HCT116 (cell line): ENCODE results near the gene PRELP. TPM values are rescaled to one million over a fixed set of nuclear protein-coding genes. Genes with fewer than 3 reads are reported as not detected.

Experiments used
- ATAC-seq: fragments of 200-7000 bp; cut with Tn5 transposase; 2 replicates; pipeline ENCODE4 v1.9.1; 2020; ENCODE audit warnings: mild to moderate bottlenecking, moderate library complexity
- BruUV-seq: library from RNA; stranded (reverse); fragments of 400-500 nt; replicated peaks from 2 replicates; lab custom pipeline; 2021; lab: Mats Ljungman, UMichigan
- CTCF ChIA-PET: fragments of 300-600 bp; sonication (Branson Sonifier 250); formaldehyde crosslinking; loops from one replicate; lab custom pipeline; 2021; ENCODE audit warnings: antibody characterized with exemption; lab: Charles Lee
- POLR2A ChIA-PET: fragments of 300-600, 350-600 bp; sonication (Branson Sonifier 250); formaldehyde crosslinking; loops from one replicate; lab custom pipeline; 2021; ENCODE audit warnings: antibody characterized with exemption; lab: Charles Lee
- RAD21 ChIA-PET, 2 experiments: fragments of 300-600 bp; sonication (Branson Sonifier 250); formaldehyde crosslinking; loops; one replicate each; lab custom pipeline; 2023; ENCODE audit warnings: low total read pairs in 2 of 2; ENCODE audit not compliant: uncharacterized antibody in 2 of 2, unreplicated experiment in 2 of 2, low non-redundant PET in 1 of 2; lab: Charles Lee
- DNase-seq: peaks from one replicate; pipeline ENCODE4 v3.0.0-alpha.2; 2010; ENCODE audit warnings: low read depth, low spot score
- H2AFZ ChIP-seq: fragments of 200-600 bp; shearing (Covaris generic), sonication (generic); 2 replicates; pipeline ENCODE4 v1.6.1; 2017; ENCODE audit warnings: low read depth, mixed run types, mixed read lengths, antibody characterized with exemption, low read length; ENCODE audit not compliant: poor library complexity, severe bottlenecking
- H3K27ac ChIP-seq: 2 replicates; pipeline ENCODE4 v1.5.1; 2012; ENCODE audit warnings: low read depth, low read length
- H3K27me3 ChIP-seq: fragments of 200-600 bp; sonication (generic); 2 replicates; pipeline ENCODE4 v1.6.1; 2016; ENCODE audit warnings: mixed run types, low read length, mixed read lengths; ENCODE audit not compliant: insufficient read depth
- H3K36me3 ChIP-seq, 2 experiments: fragments of 200-500 bp in 1 of 2; fragments of 200-600 bp in 1 of 2; sonication (Bioruptor generic) in 1 of 2; sonication (generic) in 1 of 2; 2 replicates each; pipeline versions ENCODE4 v1.5.1 to v1.6.1; 2014 to 2016; ENCODE audit warnings: low read length in 2 of 2, inconsistent platforms in 1 of 2, mixed read lengths in 1 of 2, mixed run types in 1 of 2; ENCODE audit not compliant: insufficient read depth in 2 of 2, control insufficient read depth in 1 of 2
- H3K4me1 ChIP-seq, 2 experiments: fragments of 200-600 bp in 1 of 2; sonication (generic) in 1 of 2; 2 replicates each; pipeline versions ENCODE4 v1.5.1 to v1.6.1; 2012 to 2017; ENCODE audit warnings: low read length in 2 of 2, inconsistent platforms in 1 of 2, mild to moderate bottlenecking in 1 of 2, mixed read lengths in 1 of 2, mixed run types in 1 of 2, moderate library complexity in 1 of 2; ENCODE audit not compliant: insufficient read depth in 2 of 2, control insufficient read depth in 1 of 2
- H3K4me2 ChIP-seq: fragments of 200-600 bp; sonication (generic); 2 replicates; pipeline ENCODE4 v1.6.1; 2017; ENCODE audit warnings: mixed run types, low read length, mixed read lengths
- H3K4me3 ChIP-seq, 2 experiments: fragments of 200-600 bp in 1 of 2; sonication (generic) in 1 of 2; replicated peaks in 1 of 2; 2 replicates each; pipeline ENCODE4 v1.5.1; 2011 to 2016; ENCODE audit warnings: low read length in 2 of 2, control low read depth in 1 of 2, low read depth in 1 of 2, mild to moderate bottlenecking in 1 of 2, mixed read lengths in 1 of 2, mixed run types in 1 of 2
- H3K79me2 ChIP-seq: fragments of 200-600 bp; sonication (generic); 2 replicates; pipeline ENCODE4 v1.6.1; 2017; ENCODE audit warnings: mild to moderate bottlenecking, mixed run types, low read length, moderate library complexity, mixed read lengths; ENCODE audit not compliant: insufficient read depth
- H3K9ac ChIP-seq: fragments of 200-600 bp; sonication (generic); 2 replicates; pipeline ENCODE4 v1.6.1; 2016; ENCODE audit warnings: low read length, mixed read lengths
- H3K9me2 ChIP-seq: fragments of 200-600 bp; sonication (generic), shearing (Covaris generic); 2 replicates; pipeline ENCODE4 v1.6.1; 2017; ENCODE audit warnings: mixed run types, mild to moderate bottlenecking, moderate library complexity; ENCODE audit not compliant: insufficient read depth
- H3K9me3 ChIP-seq, 2 experiments: fragments of 200-500 bp in 1 of 2; fragments of 200-600 bp in 1 of 2; sonication (Bioruptor generic) in 1 of 2; sonication (generic) in 1 of 2; 2 replicates each; pipeline ENCODE4 v1.6.1; 2014 to 2017; ENCODE audit warnings: low read length in 2 of 2, mixed read lengths in 2 of 2, inconsistent platforms in 1 of 2, low read depth in 1 of 2, mild to moderate bottlenecking in 1 of 2, mixed run types in 1 of 2, moderate library complexity in 1 of 2; ENCODE audit not compliant: control insufficient read depth in 1 of 2, insufficient read depth in 1 of 2
- H4K20me1 ChIP-seq: fragments of 200-600 bp; sonication (generic), shearing (Covaris generic); 2 replicates; pipeline ENCODE4 v1.6.1; 2017; ENCODE audit warnings: mixed run types, mild to moderate bottlenecking, moderate library complexity; ENCODE audit not compliant: insufficient read depth
- CBX3 ChIP-seq: IDR thresholded peaks from 2 replicates; pipeline ENCODE4 v1.6.1; 2012; ENCODE audit warnings: low read depth
- EGR1 ChIP-seq: IDR thresholded peaks from 2 replicates; pipeline ENCODE4 v1.6.1; 2012; ENCODE audit warnings: low read depth
- EZH2phosphoT487 ChIP-seq: fragments of 200-600 bp; IDR thresholded peaks from 2 replicates; pipeline ENCODE4 v1.6.1; 2018; ENCODE audit warnings: antibody characterized with exemption, borderline replicate concordance
- JUND ChIP-seq: IDR thresholded peaks from 2 replicates; pipeline ENCODE4 v1.6.1; 2012
- POLR2A ChIP-seq: IDR thresholded peaks from 2 replicates; pipeline ENCODE4 v1.7.0; 2011; ENCODE audit warnings: borderline replicate concordance; ENCODE audit not compliant: insufficient read depth, insufficient read length; ENCODE audit errors: extremely low read depth
- RAD21 ChIP-seq: IDR thresholded peaks from 2 replicates; pipeline ENCODE4 v1.6.1; 2012; ENCODE audit warnings: low read depth, mild to moderate bottlenecking
- SIN3A ChIP-seq: IDR thresholded peaks from 2 replicates; pipeline ENCODE4 v1.6.1; 2012; ENCODE audit warnings: low read depth
- SRF ChIP-seq: IDR thresholded peaks from 2 replicates; pipeline ENCODE4 v1.6.1; 2012; ENCODE audit warnings: low read depth
- YY1 ChIP-seq: IDR thresholded peaks from 2 replicates; pipeline ENCODE4 v1.6.1; 2011; ENCODE audit warnings: low read length, low read depth, moderate library complexity, mild to moderate bottlenecking; ENCODE audit not compliant: insufficient replicate concordance; ENCODE audit errors: extremely low read depth
- ZFX ChIP-seq: fragments of 450-650 bp; IDR thresholded peaks from 2 replicates; pipeline ENCODE4 v1.6.1; 2017
- intact Hi-C: fragments of 100-400 bp; cut with micrococcal nuclease; formaldehyde crosslinking; loops from 2 replicates; pipeline ENCODE4 v1.10.0; 2022
- total RNA-seq: library from RNA; stranded (reverse); gene quantifications from one replicate; pipeline ENCODE4 v1.2.1, GENCODE V29; 2021; ENCODE audit not compliant: unreplicated experiment

The PRELP gene
- total RNA-seq, 1 experiment from 2014 or later: 0.10 TPM

DNA sequence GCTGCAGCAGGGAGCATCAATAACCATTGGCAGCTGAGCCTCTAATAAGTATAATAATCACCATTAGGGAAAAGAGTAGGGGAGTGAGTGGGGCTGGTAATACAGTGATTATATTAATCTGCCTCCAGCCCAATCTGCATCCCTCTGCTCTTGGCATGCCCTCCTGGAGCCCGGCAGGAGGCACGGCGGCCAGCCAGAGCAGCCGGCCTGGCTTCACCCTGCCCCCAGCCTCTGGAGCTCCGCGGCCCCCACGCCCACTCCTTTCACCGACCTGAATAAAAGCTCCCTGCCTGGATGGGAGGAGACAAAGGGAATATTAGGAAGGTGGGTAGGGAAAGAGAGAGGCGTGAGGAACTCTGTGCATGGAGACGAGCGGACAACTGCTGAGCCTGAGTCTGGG is 46.6 kb downstream of the PRELP start:
- no peaks in the 10 kb centered on the region for H3K79me2 ChIP-seq
- ChIA-PET RAD21 (no interaction called here), CTCF (no interaction called here), POLR2A (no interaction called here)
- H3K9me2 ChIP-seq: no peaks in the 10 kb centered on the region
- no peaks in the 10 kb centered on the region for H3K27me3 ChIP-seq
- H3K9ac ChIP-seq: no peak overlapping the region
- intact Hi-C loops: no loop called here
- H3K4me3 ChIP-seq: no peak overlapping the region
- no peaks in the 10 kb centered on the region for H4K20me1 ChIP-seq
- H2AFZ ChIP-seq: no peak overlapping the region
- ATAC-seq (no peak), DNase-seq (no peak)
- no TSS peak for BruUV-seq
- H3K9me3 ChIP-seq: no peaks in the 10 kb centered on the region
- H3K4me1 ChIP-seq: peaks cover 0 to 13% of the 10 kb centered on the region in 2 experiments; a peak in 1 of 4 replicates
- H3K27ac ChIP-seq: no peak overlapping the region
- H3K36me3 ChIP-seq: no peaks in the 10 kb centered on the region
- TF ChIP-seq RAD21: no peak
- no peak for TF ChIP-seq SIN3A
- no peak for TF ChIP-seq EGR1
- TF ChIP-seq JUND: no peak
- TF ChIP-seq YY1: no peak
- TF ChIP-seq CBX3: no peak
- no peak for TF ChIP-seq EZH2phosphoT487
- TF ChIP-seq POLR2A: no peak
- TF ChIP-seq ZFX: no peak
- no peak overlapping the region for H3K4me2 ChIP-seq

DNA sequence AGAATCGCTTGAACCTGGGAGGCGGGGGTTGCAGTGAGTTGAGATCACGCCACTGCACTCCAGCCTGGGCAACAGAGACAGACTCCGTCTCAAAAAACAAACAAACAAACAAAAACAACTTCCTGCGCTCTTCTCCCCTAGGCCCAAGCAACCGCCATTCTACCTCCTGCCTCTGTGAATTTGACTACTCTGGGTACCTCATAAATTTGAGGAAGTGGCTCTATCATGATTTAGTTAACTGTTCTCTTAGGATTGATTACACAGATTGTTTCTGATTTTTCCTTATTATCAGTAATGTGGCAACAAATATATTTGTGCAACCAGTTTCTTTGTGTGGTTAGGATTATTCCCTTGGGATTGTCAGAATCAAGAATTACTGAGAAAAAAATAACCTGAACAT is 48.1 kb downstream of the PRELP start:
- BruUV-seq: no TSS peak
- H3K27ac ChIP-seq: no peak overlapping the region
- POLR2A ChIA-PET: no interaction called here
- no peaks in the 10 kb centered on the region for H3K27me3 ChIP-seq
- H2AFZ ChIP-seq: no peak overlapping the region
- no peaks in the 10 kb centered on the region for H3K79me2 ChIP-seq
- H3K4me1 ChIP-seq: peaks cover 0 to 13% of the 10 kb centered on the region in 2 experiments; a peak in 1 of 4 replicates
- no peak overlapping the region for H3K4me3 ChIP-seq
- H3K9ac ChIP-seq: no peak overlapping the region
- intact Hi-C loops: no loop called here
- TF ChIP-seq CBX3 (no peak), SRF (no peak)
- no peak for ATAC-seq
- H3K9me2 ChIP-seq: no peaks in the 10 kb centered on the region
- CTCF ChIA-PET: no interaction called here
- no peaks in the 10 kb centered on the region for H3K9me3 ChIP-seq
- no peak overlapping the region for H3K4me2 ChIP-seq
- no peaks in the 10 kb centered on the region for H4K20me1 ChIP-seq
- RAD21 ChIA-PET: no interaction called here
- no peak for DNase-seq
- H3K36me3 ChIP-seq: no peaks in the 10 kb centered on the region
